Measurements from ENCODE around the gene DTHD1.

The DTHD1 gene

DNA sequence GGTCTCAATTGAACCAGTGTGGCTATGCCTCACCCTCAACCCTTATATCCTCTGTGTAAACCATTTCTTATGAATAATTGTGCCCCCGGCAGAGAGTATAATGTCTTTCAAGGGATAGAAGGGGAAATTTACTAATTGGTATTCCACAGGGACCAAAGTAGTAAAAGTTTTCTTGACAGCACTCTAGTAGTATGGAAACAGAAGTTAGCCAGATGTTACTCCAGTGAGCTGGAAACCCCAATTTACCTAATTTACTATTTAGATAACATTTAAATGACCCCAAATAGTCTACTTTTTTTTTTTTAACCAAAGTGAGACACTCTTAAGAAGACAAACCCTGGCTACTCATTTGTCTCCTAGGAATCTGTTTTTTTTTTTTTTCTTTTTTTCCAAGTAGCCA, 32.3 kb downstream of the DTHD1 start:
- DNase-seq (ENCODE audit: low spot score), result no peak

DNA sequence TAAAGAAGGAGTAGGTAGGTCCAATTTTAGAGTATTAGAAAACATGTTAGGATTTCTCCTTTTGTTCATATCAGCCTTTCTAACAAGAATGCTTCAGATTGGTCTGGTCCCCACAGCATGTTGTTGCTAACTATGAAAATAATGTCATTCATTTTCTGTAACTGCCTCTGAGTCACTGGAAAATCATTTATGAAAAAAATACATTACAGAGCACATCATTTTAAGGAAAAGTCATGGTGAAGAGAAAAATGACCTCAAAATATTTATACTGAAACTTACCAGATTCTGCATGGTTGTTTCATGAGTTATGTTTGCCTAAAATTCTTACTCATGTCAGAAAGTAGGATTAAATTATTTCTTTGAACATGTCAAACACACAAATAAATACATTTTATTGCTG, 35.2 kb downstream of the DTHD1 start:
- DNase-seq (ENCODE audit: low spot score), result no peak

DNA sequence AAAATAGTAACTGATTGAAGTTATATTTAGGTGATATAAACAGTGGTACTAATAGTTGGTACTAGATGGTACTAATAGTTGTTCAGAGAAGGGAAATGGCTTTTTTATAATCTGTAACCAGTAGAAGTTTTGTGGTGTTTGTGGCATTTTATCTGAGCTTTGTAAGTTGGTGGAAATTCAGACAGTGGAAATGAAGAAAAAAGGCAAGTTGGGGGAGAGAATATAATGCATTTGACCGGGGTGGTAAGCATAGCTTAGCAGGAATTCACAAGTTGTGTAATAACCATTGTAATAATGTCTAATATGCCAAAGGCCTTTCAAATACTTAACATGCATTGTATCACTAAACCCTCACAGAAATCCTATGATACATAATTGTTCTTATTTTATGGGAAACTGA, 36.3 kb downstream of the DTHD1 start:
- no peak for DNase-seq (ENCODE audit: low spot score)

DNA sequence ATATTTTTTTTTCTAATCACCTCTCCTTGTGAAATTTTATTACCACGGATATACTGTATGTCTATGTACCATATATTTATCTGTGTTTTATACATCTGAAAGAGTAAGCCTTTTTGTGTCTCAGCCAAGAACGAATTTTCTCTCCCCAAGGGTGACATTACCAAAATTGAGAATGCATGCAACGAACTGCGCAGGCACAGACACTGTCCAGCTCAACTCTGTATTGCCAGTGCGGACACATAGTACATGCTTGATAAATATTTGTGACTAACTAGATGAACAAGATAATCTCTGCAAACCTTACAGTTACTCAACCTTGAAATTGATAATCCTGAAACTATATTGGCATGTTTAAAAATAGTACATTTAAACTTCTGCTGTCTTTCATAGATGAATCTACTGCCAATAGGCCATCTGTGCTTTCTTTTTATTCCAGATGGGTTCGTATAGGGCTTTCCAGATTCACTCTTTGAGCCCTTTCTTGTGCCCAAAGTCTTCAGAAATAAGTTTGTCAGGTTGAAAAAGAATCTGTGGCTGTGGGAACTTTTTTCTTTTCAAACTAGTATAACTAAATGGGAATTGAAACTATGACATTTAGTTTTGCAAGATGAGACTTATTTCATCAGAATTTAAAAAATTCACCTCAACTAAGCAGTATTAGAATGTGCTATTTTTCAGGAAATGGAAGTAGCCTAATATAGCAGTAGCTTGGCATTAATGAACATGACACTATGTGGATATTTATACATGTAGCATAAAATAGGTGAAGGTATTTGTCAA, 38.9 kb downstream of the DTHD1 start:
- DNase-seq (ENCODE audit: low spot score), result no peak

DNA sequence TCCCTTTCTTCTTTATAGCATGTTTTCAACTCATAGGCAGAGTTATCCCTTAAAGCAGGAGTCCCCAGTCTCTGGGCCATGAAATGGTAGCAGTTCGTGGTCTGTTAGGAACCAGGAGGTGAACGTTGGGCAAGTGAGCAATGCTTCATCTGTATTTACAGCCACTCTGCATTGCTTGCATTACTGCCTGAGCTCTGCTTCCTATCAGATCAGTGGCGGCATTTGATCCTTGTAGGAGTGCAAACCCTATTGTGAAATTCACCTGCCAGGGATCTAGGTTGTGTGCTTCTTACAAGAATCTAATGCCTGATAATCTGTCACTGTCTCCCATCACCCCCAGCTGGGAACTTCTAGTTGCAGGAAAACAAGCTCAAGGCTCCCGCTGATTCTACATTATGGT, 39.8 kb downstream of the DTHD1 start:
- no peak for DNase-seq (ENCODE audit: low spot score)

DNA sequence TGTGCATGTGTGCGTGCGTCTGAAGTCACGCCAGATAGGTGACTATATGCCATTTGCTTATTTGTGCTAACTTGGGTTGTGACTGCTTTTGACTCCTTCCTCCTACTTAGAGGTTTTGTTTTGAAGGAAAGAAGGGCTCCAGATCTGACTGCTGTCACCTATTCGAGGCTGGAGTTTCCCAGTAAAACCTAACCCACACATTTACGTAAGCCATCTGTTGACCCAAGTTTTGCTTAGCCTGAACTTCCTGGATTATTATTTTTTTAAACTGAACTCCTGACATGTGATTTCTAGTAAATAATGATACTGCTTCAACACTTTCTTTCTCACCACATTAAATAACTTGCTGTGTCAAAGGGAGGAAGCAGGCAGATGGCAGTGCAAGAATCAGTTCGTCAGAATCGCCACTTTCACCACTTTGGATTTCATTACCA, 41.5 kb downstream of the DTHD1 start:
- no peak for DNase-seq (ENCODE audit: low spot score)

DNA sequence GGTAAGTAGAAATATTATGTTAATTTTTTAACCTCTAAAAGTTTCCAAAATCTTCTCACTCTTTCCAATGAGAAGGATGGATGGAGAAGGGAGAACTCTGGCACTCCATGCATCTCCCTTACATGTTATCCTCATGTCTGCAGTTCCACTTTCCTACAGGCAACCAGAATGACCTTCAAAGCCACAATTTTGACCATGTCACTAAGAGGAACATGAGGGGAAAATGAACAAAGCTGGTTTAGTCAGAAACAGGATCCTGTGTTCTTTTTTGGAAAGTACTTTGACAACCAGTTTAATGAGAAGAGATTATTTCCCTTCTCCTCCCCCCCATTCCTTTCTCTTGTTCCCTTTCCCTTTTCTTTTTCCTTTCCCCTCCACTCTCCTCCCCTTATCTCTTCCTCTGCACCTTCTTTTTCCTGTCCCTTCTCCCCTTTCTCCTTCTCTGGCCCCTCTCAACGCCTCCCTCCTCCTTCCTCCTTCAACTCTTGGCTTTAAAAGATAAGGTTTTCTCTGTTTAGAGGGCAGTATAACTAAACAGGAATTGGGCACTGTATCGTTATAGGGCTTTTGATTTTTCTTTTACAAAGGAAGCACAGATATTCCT, 42.5 kb downstream of the DTHD1 start:
- DNase-seq (ENCODE audit: low spot score), result no peak

DNA sequence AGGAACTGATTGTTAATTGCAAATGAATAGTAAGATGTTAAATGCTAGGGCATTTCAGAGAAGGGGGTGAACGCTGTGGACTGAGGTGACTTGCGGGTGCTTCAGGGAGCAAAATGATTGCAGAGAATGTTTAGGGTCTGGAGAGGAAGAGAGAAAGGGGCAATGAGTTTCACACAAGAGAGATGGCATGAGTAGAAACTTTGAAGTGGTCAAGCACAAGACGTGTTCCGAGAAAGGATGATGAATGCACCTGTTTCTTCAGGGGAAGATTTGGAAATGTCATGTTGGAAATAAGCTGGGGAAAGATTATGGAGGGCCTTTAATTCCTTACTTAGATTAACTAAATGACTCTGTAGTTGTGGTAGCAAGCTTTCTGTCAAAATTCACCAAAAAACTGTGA, 43.4 kb downstream of the DTHD1 start:
- no peak for DNase-seq (ENCODE audit: low spot score)

DNA sequence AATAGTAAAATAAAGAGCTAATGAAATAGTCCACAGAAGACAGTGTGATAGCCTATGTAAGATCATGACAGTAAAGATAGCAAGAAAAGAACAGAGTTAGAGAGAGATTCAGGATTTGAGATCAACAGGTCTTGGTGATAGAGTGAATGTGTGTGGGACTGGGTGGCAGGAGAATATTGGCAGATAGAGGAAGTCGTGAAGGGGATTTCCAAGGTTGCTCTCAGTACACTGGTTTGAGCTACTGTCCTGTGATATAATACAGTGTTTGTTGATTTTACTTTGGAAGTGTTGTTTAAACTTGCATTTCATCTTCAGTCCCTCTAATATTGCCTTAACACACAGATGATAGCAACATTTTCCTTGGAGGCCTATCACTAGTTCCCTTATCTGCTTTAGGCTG, 44.1 kb downstream of the DTHD1 start:
- no peak for DNase-seq (ENCODE audit: low spot score)

DNA sequence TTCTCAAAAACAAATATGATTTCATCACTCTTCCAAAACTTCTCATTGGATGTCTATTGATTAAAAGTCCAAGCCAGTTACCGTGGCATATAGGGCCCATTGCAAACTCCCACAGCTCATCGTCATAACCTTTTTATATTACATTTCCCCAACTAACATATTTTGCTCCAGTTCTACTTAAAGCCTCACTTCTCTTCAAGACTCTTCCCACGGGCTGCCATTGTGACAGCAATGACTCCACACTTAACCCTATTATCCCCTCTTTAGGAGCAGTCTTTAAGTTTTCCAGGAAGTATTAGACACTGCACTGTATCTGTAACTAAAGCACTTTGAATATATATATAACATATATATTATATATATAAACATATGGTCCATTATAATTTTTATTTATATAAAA, 44.5 kb downstream of the DTHD1 start:
- no peak for DNase-seq (ENCODE audit: low spot score)

DNA sequence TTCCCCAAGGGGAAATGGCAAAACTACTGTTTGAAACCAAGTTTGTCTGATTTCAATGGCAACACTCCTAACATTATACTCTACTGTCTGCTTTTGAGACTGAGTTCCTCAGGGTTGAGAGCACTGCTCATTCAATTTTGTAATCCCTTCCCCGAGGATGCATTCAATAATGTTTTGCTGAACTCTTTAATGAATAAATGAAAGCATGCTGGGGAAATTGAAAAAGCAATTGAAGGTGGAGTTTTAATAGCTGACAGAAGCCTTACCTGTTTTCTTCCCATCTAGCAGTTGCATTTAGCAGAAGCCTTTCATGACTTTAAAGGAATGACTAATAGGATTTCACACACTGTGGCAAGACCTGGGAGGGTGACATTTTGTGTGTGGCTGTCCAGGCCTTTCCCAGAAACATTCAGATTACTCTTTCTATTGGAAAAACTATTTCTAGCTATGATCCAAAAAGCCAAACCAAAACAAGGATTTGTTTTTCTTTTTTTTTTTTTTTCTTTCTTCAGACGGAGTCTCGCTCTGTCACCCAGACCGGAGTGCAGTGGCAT, 45.1 kb downstream of the DTHD1 start:
- no peak for DNase-seq (ENCODE audit: low spot score)

DNA sequence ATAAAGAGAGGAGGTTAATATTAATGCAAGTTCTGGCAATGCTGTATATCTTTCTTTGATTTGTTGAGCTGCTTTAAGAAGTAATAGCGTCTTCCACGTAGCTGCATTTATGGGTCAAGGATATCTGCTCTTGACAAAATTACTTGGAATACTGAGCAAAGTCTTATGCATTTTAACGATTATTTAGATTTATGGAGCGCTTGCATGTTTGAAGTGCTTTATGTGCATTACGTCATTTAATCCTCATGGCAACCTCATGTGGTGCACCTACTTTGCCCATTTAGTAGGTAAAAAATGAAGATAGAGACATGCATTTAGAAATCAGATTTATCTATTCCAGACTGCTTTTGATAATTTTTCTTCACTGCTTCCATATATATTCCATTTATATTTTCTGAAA, 46.0 kb downstream of the DTHD1 start:
- DNase-seq (ENCODE audit: low spot score), result no peak

DNA sequence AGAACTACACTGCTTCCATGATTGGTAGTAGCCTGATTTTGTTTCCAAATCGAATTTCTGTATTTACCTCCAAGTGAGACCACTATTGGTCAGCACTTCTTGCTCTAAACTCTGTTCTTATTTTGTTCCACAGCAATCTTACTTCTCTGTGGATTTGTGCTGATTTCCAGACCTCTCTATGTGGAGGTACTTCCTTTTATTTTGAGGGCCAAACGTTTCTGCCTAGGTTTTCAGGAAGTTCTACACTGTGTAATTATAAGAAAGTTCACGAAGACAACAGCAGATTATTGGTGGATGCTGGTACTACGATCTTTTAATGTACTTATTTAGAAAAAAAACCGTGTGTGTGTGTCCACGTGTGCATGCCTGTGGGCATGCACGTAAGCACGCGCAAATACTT, 46.7 kb downstream of the DTHD1 start:
- DNase-seq (ENCODE audit: low spot score), result no peak

DNA sequence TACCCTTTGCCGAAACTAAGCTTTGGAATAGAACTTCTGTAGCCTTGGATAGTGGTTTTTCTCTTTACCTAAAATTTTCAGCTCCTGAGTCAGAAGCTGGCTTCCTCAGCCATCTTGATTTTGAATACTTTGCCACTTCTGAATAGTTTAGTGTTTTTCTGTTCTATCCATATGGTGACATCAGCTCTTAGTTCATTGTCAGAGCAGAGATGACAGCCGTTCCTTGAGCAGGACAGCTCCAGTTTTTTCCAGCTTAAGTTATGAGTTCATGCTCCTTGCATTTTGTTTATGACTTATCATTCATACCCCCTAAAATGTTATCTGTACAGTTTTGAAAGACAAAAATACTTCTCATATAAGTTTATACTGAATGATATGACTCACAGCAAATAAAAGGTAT, 47.8 kb downstream of the DTHD1 start:
- DNase-seq (ENCODE audit: low spot score), result no peak

DNA sequence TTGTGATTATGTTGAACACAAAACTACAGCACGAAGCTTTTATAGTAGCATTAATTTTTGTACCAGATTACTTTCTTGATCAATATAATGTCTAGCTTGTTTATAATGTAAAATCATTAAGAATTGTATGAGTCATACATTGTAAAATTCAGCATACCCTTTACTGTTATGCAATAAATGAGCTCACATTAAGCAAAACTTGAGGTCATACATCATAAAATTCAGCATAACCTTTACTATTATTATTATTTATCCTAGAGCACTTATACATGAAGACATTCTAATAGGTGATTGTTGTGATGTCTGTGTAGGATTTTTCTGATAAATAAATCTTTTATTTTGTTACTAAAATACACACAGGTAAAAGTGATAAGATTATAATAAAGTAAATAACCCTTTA, 49.4 kb downstream of the DTHD1 start:
- DNase-seq (ENCODE audit: low spot score), result no peak

DNA sequence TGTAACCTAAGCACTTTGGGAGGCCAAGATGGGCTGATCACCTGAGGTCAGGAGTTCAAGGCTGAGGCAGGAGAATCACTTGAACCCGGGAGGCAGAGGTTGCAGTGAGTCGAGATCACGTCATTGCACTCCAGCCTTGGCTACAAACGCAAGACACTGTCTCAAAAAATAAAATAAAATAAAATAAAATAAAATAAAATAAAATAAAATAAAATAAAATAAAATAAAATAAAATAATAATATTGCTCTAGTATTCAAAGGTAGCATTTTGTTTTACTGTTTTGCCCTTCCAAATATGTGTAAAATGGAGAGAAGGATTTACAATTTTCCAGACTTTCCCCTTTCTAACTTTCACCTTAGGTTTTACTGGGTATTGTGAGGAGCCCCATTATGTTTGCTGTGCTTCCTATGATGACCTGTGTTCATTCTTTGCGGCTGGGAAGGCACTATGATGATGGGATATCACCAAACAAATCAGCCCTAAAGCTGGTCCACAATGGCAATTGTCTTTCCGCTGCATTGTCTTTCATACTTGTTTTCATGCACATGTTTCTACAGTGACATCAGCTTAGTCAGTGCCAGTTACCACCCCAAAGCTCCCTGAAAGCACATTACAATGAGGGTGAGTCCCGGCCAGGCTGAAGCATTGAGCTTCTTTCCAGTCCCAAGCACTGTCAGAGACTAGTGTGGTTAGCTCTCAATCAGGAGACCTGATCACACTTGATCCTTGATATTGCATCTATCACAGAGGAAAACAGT, 50.8 kb downstream of the DTHD1 start:
- no peak for DNase-seq (ENCODE audit: low spot score)

DNA sequence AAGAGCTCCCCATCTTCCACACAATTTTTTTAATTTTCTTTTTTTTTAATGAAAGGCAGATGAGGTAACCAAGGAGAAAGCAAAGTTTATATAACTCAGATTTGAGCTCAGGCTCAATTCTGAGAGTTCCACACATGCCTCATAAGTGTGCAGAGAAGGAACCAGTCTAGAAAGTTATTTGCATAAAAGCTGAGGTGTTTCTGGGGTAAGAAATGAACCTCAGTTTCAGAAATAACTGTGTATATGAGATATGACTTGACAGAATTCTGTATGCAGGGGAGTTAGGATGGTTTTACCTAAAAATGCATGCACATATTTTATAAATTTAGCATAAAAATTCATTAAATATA, 51.3 kb downstream of the DTHD1 start:
- DNase-seq (ENCODE audit: low spot score), result no peak

DNA sequence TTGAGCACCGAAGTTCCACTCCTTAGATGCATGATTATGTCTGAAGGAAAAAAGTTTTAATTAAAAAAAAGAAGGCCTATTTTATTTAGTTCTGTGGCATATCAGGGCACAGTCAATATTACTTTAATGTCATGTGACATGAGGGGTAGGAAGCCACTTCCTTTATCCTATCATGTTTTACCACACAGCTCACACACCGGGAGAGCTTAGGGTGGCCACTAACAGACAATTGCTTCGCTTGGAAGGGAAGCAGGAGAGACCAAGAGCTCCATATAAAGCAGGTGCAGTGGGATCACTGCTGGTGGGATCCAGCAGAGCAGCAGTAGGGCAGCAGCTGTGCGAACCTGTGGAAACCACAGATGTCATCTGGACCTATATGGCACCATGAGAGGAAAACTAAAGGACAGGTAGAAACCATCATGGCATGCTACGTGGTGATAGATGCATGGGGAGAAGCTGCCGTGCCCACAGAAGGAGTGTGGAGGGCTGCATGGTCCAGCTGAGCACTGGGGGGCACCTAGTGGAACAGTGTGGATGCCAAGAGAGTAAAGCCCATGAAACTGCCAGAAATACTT, 52.0 kb downstream of the DTHD1 start:
- DNase-seq (ENCODE audit: low spot score), result no peak

DNA sequence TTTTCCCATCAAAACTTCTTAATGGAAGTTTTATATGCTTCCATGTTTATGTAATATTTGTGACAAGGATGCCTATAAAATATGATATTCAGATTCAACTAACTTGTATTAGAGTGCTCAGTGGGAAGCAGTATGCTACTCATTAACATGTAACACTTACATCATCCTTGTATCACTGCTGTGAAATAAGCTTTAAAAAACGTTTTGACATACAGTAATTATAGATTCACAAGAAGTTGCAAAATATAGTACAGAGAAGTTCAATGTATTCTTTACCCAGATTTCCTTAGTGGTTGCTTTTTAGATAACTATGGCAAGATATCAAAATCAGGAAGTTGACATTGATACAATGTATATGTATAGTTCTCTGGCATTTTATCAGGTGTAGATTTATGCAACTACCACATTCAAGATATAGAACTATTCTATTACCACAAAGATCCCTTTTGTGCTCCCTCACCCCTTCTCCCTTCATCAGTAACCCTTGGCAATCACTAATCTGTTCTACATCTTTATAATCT, 56.3 kb downstream of the DTHD1 start:
- DNase-seq (ENCODE audit: low spot score), result no peak

DNA sequence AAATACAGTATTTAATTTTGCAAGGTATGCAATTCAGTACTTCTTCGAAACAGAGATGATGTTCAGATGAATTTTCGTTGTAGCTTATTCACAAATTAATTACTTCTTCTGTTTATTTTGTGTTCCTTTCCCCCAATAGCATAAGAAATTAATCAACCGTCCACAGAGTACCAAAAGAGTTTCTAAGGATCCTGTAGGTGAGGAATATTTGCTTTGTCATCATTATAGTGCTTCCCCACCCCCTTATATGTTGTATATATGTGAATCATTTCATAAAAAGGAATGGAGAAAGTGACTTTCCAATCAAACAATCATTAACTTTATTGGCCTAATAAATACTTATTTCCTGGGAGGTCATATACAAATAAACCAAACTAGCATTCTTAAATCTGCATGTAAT, 57.6 kb downstream of the DTHD1 start:
- DNase-seq (ENCODE audit: low spot score), result no peak

DNA sequence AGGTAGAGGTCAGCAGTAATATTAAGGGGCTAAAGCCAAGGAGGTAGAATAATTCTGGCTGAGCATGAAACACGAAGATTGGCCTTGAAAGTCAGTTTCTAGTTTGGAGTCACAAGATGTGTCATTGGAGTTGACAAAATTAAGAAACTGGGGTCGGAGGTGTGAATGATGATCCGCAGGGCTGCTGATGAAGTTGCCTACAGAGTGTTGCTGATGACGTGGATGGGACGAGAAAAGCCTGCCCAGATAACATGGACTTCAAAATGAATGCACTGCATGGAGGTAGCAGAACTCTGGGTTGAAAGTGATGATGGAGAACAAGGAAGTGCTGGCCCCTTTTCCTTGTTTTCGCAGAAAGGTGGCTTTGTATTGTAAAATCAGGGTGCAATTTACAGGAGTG, 60.5 kb downstream of the DTHD1 start:
- no peak for DNase-seq (ENCODE audit: low spot score)
